IPS DF 4.7 (cell line): ENCODE measurements around the gene TMEM94.

Experiments
- DNase-seq: peaks from one replicate; pipeline ENCODE4 v3.0.0-alpha.2; 2013; ENCODE audit warnings: low spot score; ENCODE audit errors: extremely low read depth

The TMEM94 gene

GRCh38 chr17:75494326-75494877 lies 38.0 kb downstream of the TMEM94 start:
- DNase-seq = no peak

DNA sequence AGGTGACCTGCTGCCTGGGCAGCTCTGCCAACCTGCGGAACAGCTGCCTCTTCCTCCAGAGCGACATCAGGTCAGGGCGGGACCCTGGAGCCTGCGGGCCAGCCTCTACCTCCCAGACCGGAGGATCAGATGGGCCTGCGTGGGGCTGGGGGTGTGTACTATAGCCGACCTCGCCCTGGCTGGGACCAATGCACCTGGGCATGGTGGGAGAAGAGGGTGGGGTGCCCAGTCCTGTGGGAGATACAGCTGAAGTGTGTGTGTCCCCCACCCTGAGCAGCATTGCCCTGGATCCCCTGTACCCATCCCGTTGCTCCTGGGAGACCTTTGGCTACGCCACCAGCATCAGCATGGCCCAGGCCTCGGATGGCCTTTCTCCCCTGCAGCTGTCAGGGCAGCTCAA lies 39.6 kb downstream of the TMEM94 start:
- DNase-seq = no peak

DNA sequence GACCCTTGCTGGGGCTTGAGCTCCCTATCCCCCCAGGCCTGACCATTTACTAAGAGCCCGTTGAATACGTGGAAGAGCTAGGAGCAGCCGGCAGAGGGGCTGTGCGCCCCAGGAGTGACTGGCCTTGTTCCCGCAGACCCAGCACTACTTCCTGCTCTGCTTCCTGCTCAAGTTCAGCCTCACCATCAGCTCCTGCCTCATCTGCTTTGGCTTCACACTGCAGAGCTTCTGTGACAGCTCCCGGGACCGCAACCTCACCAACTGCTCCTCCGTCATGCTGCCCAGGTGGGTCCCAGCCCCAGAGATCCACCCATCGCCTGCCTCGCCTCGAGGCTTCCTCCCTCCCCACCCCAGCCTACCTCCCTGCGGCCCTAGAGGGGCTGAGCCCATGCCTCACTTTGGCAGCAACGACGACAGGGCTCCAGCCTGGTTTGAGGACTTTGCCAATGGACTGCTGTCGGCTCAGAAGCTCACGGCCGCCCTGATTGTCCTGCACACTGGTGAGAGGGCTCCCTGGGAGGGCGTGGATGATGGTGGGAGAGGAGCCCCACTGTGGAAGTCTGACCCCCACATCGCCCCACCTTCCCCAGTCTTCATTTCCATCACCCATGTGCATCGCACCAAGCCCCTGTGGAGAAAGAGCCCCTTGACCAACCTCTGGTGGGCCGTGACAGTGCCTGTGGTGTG lies 41.7 kb downstream of the TMEM94 start:
- DNase-seq = no peak

GRCh38 chr17:75498726-75499213 lies 42.3 kb downstream of the TMEM94 start:
- no peak for DNase-seq

- no peak for DNase-seq
These were observed 43.0 kb downstream of the TMEM94 start for GRCh38 chr17:75499313-75500022.

DNA sequence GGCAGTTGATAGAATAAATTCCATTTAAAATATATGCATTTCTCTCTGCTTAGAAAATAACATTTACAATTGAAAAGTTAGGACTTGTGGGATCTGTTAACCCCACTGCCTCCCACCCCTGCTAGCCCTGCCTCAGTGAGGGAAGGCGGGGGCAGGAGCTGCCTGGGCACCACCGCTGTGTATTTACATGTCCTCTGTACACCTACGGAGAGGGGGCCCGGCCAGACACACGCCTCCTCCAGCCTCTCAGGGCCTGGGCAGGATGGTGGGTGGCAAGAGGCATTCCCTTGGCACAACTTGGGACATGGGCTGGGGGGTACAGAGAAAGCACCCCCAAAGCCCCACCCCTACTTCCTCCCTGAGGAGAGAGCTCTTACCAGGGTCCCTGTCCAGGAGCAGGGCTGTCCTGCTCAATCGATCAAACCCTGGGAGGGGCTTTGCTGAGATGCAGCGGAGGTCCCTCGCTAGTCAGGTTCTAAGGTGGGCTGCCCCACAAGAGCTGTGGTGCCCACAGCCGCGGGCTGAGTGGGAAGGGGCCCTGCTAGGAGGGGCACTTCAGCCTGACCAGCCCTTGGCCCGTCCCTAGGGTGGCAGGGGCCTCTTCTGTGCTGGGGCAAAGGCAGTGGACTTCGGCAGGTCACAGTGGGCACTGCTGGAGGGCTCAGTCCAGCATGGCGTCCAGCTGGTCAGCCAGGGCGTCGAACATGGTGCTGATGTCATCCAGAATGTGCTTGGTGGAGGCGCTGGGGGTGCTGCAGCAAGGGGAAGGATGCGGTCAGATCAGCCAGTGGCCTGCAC lies 44.2 kb downstream of the TMEM94 start:
- DNase-seq = no peak

DNA sequence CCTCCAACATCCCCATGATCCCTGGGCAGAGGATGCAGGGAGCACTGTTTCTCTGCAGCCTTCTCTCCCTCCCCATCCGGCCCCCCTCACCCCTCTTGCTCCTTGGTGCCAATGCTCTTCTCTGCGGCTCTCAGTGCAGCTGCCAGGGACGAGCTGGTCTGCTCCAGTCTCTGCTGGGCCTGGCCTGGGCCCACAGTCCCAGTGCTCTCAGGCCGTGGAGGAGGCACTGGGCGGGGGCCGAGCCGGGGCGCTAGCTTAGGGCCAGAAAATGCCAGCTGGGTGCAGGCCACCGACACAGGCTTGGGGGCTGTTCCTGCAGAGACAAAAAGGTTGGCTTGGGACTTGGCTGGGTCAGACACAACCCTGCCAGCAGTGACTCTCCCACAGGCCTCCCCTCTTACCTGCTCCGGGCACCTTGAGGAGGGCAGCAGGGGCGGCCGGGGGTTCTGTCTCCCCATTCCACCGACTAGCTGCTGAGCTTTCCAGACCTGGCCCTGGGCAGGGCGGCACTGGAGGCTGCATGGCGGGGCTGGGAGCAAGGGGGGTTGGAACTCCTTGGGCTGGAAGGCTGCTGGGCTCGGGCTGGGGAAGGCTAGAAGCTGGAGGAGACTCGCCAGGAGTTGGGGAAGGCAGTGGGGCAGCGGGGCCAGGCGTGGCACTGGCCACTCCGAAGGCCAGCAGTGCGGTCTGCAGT lies 45.1 kb downstream of the TMEM94 start:
- DNase-seq = no peak

DNA sequence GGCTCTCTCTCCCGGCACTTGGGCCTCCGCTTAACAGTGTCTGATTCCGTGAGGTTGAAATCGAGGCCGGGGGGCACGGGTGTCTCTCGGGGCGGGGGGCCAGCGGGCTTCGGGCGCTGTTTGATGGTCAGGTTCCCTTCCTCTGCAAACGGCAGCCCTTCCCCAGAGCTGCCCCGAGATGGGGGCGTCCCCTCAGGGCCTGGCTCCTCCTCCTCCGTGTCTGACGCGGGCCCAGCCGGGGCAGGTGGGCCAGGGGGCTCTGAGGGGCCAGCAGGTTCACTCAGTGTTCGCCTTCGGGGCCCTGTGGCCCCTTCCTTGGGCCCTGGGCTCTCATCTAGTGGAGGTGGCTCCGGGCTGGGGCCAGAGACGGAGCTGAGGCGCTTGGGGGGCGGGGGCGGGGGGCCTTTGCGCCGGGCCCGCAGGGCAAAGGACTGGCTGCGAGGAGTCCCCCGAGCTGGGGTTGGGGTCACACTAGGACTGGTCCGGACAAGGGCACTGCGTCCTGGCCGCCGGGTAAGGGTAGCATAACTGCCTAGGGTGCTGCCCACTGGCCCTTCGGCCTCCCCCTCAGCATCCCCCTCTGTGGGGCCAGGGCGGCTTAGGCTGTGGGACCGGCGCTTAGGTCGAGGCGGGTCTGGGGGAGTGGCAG lies 45.8 kb downstream of the TMEM94 start:
- DNase-seq = no peak

- DNase-seq = no peak
These were observed 46.4 kb downstream of the TMEM94 start for GRCh38 chr17:75502721-75503329.

DNA sequence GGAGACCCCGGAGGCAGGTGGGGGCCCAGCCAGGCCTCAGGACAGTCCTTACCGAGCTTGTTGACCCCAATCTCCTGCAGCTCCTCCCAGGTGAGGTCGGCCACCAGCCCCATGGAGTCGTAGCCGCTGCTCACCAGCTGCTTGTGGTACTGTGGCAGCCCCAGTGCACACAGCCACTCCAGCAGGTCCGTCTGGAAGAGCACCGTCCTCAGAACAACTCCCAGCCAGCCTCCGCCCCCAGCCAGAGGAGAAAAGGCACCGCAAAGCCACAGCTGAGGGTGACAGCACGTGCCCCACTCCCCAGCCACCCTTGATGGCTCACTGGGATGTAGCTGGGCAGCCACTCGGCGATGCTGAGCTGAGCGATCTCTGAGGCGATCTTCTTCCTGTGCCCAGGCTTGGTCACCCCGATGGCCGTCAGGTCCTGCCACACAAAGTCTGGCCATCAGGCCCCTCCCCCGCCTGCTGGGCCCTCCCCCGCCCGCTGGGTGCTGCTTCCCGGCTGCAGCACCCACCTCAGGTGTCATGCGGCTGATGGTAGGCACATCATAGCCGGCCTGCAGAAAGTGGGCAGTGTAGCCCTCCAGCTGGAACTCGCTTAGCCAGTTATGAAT lies 47.0 kb downstream of the TMEM94 start:
- DNase-seq = no peak

DNA sequence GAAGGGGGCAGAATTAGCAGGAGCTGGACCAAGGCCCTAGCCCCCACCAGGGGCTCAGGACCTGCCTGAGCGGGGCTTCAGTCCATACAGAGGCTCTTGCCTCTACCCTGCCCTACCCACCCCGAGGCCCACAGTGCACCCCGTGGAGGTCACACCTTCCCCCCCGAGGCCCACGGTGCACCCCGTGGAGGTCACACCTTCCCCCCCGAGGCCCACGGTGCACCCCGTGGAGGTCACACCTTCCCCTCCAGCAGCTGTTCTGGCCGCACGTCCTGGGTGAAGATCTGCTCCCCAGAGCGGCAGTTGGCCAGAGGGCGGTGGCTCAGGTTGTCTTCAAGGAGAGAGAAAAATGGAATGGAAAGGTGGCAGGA lies 47.5 kb downstream of the TMEM94 start:
- no peak for DNase-seq

GRCh38 chr17:75504347-75505151 lies 48.1 kb downstream of the TMEM94 start:
- DNase-seq = no peak

DNA sequence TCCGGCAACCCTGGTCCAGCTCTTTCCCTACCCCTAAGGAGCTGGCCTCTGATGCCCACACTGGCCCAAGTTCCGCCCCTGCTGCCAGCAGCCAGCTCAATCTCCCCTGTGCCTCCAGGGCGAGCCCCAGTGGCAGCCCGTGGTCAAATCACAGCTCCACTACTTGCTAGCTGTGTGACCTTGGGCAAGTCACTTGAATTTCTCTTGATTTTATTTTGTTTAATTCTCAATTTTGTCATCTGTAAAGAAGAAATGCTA lies 48.6 kb downstream of the TMEM94 start:
- DNase-seq = no peak

DNA sequence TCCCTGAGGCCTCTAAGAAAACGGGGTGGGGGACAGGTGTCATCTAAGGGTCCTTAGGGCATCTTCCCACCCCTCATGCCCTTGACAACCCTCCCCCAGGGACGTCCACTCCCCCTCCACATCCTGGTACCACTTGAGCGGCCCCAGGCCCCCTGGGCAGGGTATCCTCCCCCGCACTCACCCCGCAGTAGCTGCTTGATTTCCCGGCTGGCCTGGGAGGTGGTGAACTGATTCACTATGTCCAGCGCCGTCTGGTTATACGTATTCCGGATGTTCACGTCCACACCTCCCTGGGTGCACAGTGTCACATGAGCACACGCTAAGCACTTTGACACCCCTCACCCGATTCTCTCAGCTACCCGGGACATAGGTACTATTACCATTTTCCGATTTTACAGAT lies 49.2 kb downstream of the TMEM94 start:
- DNase-seq = no peak

DNA sequence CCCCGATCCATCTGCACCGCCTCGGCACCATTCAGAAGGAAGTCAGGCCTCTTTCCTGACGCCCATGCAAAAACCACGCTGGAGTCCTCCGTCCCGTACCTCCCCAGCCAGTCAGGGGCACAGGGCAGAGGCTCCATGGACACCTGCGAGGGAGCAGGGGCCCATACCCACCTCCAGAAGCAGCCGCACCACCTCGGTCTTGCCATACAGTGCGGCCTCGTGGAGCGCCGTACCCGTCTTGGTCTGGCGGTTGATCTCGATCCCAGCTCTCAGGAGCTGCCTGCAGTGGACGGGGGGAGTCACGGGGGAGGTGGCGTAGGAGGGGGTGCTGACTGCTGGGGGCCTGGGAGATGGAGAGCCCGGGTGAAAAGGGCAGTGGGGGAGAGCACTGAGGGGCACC lies 49.7 kb downstream of the TMEM94 start:
- DNase-seq = no peak

- no peak for DNase-seq
These were observed 50.5 kb downstream of the TMEM94 start for GRCh38 chr17:75506888-75507287.

DNA sequence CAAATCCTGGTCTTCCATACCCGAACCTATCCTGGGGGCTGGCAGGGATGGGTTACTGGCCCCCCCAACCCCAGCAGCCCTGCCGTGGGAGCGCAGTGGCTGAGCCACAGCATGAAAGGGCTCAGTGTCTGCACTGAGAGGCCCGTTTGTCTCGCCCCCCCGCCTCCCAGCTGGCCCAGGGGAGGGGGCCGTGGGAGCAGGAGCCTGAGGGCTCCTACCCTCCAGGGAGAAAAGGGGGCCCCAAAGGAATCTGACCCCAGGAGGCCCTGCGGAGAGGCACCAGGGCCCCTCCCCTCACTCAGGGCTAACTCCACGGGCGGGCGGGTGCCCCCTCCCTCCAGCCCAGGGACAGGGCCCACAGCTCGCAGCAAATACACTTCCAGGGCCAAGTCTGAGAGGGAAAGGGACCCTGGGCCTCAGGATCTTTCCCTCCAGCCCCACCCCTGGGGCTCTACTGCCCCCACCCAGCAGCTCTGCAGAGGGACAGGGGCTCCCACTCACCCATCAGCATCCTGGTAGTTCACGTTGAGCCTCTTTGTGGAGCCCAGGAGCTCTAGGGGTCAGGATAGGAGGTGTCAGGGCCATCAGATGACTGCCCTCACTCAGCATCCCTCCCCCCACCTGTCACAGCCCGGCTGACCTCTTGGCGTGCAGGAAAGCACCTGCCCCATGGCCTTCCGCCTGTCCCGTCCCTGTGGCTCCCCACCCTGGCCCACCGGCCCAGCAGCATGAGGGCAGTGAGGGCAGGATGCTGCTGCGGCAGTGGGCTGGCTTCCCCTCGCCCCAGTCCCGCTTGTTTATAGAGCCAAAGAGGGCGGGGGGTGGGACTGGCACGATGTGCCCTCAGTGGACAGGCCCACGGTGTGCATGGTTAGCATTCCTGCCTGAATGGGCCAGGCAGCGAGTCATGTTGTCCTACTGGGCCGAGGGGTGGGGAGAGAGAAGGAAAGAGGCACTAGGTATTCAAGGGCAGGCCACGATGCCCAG lies 51.6 kb downstream of the TMEM94 start:
- DNase-seq = no peak

DNA sequence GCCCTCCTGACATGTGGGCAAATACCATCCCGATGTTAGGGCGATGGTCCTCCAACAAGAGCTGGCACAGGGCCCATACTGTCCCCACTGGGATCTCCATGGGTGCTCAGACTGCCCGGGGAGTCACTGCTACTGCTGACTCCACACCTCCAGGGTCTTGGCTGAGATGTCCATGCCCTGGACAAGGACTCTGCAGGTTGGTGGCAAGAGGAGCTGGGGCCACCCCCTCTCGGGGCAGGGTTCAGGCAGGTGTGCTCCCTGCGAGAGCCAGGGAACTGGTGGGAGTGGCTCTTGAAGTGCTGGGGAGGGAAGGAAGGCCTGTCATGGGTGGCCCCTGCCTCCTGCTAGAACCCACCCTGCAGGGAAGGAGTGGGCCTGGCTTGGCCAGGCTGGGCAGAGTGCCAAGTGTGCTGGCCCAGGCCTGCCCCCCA lies 52.5 kb downstream of the TMEM94 start:
- DNase-seq = no peak
